Stomach (tissue), 9 donors: ENCODE measurements around the gene ADM2. TPM values are rescaled to one million over a fixed set of nuclear protein-coding genes. Genes with fewer than 3 reads are reported as not detected.

ENCODE experiments used
- DNase-seq, 2 donors: peaks; one replicate each; pipeline versions ENCODE4 v3.0.0 to v3.0.0-alpha.2; 2013 to 2019
- H3K27ac ChIP-seq, 5 donors: fragments of 200-600 bp in 4 of 5; sonication (generic) in 4 of 5; one replicate each; pipeline ENCODE4 v1.5.1; 2013 to 2019; ENCODE audit warnings: mild to moderate bottlenecking in 1 of 5, moderate library complexity in 1 of 5
- H3K27me3 ChIP-seq, 3 donors: fragments of 200-600 bp; sonication (generic); one replicate each; pipeline ENCODE4 v1.5.1; 2017 to 2019; ENCODE audit warnings: mixed run types in 1 of 3
- H3K36me3 ChIP-seq, 4 donors: fragments of 200-600 bp; sonication (generic); 1 replicate in 3 of 4; 2 replicates in 1 of 4; pipeline ENCODE4 v1.5.1; 2016 to 2019
- H3K4me1 ChIP-seq, 4 donors: fragments of 200-600 bp; sonication (generic); one replicate each; pipeline ENCODE4 v1.5.1; 2016 to 2019
- H3K4me3 ChIP-seq, 4 donors: fragments of 200-600 bp; sonication (generic) in 3 of 4; one replicate each; pipeline ENCODE4 v1.5.1; 2016 to 2019; ENCODE audit warnings: mild to moderate bottlenecking in 1 of 4
- H3K9me3 ChIP-seq, 4 donors: fragments of 200-600 bp; sonication (generic); one replicate each; pipeline ENCODE4 v1.5.1; 2016 to 2019
- CTCF ChIP-seq, 7 experiments: fragments of 450-650 bp in 4 of 7; fragments of 200-600 bp in 3 of 7; sonication (generic) in 3 of 7; IDR thresholded peaks; one replicate each; pipeline ENCODE4 v1.5.1; 2016 to 2019; ENCODE audit warnings: antibody characterized with exemption in 7 of 7, control low read depth in 2 of 7, mild to moderate bottlenecking in 1 of 7
- EP300 ChIP-seq: sonication (generic); formaldehyde crosslinking; IDR thresholded peaks from one replicate; pipeline ENCODE4 v1.6.1; 2017; ENCODE audit warnings: antibody characterized with exemption
- POLR2A ChIP-seq, 4 donors: fragments of 450-650 bp; IDR thresholded peaks; one replicate each; pipeline ENCODE4 v1.6.1; 2016; ENCODE audit warnings: antibody characterized with exemption in 4 of 4, control low read depth in 2 of 4, mild to moderate bottlenecking in 1 of 4, moderate library complexity in 1 of 4
- POLR2AphosphoS5 ChIP-seq, 3 donors: sonication (generic); formaldehyde crosslinking; IDR thresholded peaks; one replicate each; pipeline ENCODE4 v1.6.1; 2016; ENCODE audit warnings: antibody characterized with exemption in 3 of 3
- WGBS, 5 donors: extraction: QIAGEN DNeasy Blood & Tissue Kit in 3 of 5; methylation state at CpG; one replicate each; pipeline versions ENCODE4 v1.1.5 to v1.1.7; 2013 to 2018; 5-methylcytosine and 5-hydroxymethylcytosine counted together
- intact Hi-C: fragments of 100-400 bp; cut with DNase I; formaldehyde crosslinking; loops from one replicate; pipeline ENCODE4 v1.15.1; 2023; ENCODE audit warnings: low total_unique reads
- polyA plus RNA-seq, 3 donors: library from polyadenylated mRNA; stranded (reverse); fragments of 200-250 nt; gene quantifications; one replicate each; pipeline ENCODE4 v1.2.3, GENCODE V29; 2013
- total RNA-seq, 5 donors: library from RNA; depleted of rRNA; stranded (reverse); fragments of >200 nt; gene quantifications; one replicate each; pipeline versions ENCODE4 v1.1.0 to v1.2.3, GENCODE V29; 2014 to 2016
- donor health status: healthy with polysubstance abuse.
- donor health status: Bipolar disorder and iron deficiency.
- donor health status: healthy.

ADM2 gene
- total and polyA plus RNA-seq, 8 donors = 0.37 to 3.7 (median 1.5) TPM; not detected in 3

DNA sequence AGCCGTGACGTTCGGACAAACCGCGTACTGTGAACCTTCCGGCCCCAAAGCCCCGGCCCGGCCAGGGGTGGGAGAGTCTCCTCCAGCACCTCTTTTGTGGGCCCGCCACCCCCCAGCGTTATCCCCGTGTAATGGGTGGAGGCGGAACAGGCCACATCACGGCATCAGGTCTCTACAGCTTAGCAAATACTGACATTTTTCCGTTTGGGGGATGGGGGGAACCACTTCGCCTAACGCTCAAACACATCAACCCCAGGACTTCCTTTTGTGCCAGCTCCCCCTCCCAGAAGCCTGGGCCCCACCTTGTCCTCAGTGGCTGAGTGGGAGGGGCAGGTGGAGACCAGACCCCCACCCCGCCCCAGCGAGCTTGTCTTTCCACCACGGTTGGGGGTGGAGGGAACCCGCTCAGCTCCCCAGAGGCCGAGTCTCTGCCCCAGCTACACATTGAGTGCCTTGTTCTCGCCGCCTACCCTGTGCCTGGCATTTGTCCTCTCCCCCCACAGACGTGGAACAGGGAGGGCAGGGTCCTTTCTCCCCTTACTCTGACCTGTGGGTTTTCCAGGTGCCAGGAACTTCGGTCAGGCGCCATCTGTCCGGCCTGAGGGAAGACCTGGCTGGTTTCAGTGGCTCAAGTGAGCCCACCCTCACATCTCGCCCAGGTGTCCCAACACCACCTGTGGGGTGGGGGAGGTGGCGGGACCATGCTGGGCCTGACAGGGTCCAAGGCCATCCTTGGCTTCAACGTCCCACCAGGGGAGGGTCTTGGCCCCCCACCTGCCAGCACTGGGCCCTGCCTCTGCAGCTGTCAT, 36.1 kb upstream of the ADM2 start:
- peaks cover 42 to 89% (median 87%) of the 10 kb centered on the region in 4 donors for H3K36me3 ChIP-seq
- DNase-seq = peak; percentile 56 to 86
- H3K27ac ChIP-seq = peak overlapping the region; percentile 56 to 84 (median 68)

GRCh38 chr22:50445880-50446707, 35.2 kb upstream of the ADM2 start:
- peak overlapping the region; percentile 56 to 84 (median 68) for H3K27ac ChIP-seq

More for the DNA sequence above, 36.1 kb upstream of the ADM2 start:
- WGBS, 5 donors = 32 to 55% (median 43%) methylated on average over 28 to 30 of the region's 30 CpGs
- TF ChIP-seq CTCF (IDR thresholded peaks at IDR 0.05) (no peak), POLR2AphosphoS5 (IDR thresholded peaks at IDR 0.05) (peak in 1 of 3 donors; percentile 33)
- intact Hi-C loops = no loop called here
- H3K9me3 ChIP-seq = no peaks in the 10 kb centered on the region
- H3K4me3 ChIP-seq = no peak overlapping the region
- no peaks in the 10 kb centered on the region for H3K27me3 ChIP-seq
- H3K4me1 ChIP-seq = peaks cover 20 to 62% (median 46%) of the 10 kb centered on the region in 4 donors

GRCh38 chr22:50446708-50447575, 34.4 kb upstream of the ADM2 start:
- Histone ChIP-seq H3K36me3 (peaks cover 32 to 88% (median 87%) of the 10 kb centered on the region in 4 donors), H3K27me3 (no peaks in the 10 kb centered on the region), H3K9me3 (no peaks in the 10 kb centered on the region), H3K4me1 (peaks cover 20 to 56% (median 46%) of the 10 kb centered on the region in 4 donors), H3K4me3 (no peak overlapping the region), H3K27ac (peak overlapping the region; percentile 10 to 84 (median 34))
- DNase-seq = peak; percentile 44
- TF ChIP-seq POLR2AphosphoS5 (IDR thresholded peaks at IDR 0.05) (no peak), POLR2A (IDR thresholded peaks at IDR 0.05) (no peak), EP300 (no peak), CTCF (IDR thresholded peaks at IDR 0.05) (no peak)
- WGBS, 5 donors = 46 to 77% (median 65%) methylated on average over 33 to 54 of the region's 54 CpGs
- intact Hi-C loops = no loop called here

More at GRCh38 chr22:50445880-50446707, 35.2 kb upstream of the ADM2 start:
- TF ChIP-seq EP300 (no peak), POLR2A (IDR thresholded peaks at IDR 0.05) (no peak), POLR2AphosphoS5 (IDR thresholded peaks at IDR 0.05) (no peak), CTCF (IDR thresholded peaks at IDR 0.05) (no peak)
- no peak overlapping the region for H3K4me3 ChIP-seq
- peaks cover 20 to 56% (median 46%) of the 10 kb centered on the region in 4 donors for H3K4me1 ChIP-seq
- H3K9me3 ChIP-seq = no peaks in the 10 kb centered on the region
- H3K27me3 ChIP-seq = no peaks in the 10 kb centered on the region
- peaks cover 34 to 89% (median 87%) of the 10 kb centered on the region in 4 donors for H3K36me3 ChIP-seq
- intact Hi-C loops = no loop called here
- no peak for DNase-seq
- 65 to 73% (median 70%) methylated on average over 11 to 17 of the region's 17 CpGs for WGBS, 5 donors
